H1 (cell line): ENCODE data around the gene LRRC23. TPM values are rescaled to one million over a fixed set of nuclear protein-coding genes. Genes with fewer than 3 reads are reported as not detected.

Source experiments
- CHD7 ChIP-seq: fragments of 300-600 bp; sonication (generic); IDR thresholded peaks from 2 replicates; pipeline ENCODE4 v1.7.1; 2012; ENCODE audit warnings: low read length, moderate library complexity, mild to moderate bottlenecking, inconsistent platforms; ENCODE audit not compliant: insufficient replicate concordance
- EP300 ChIP-seq, 2 experiments: IDR thresholded peaks; 1 replicate in 1 of 2; 2 replicates in 1 of 2; pipeline ENCODE4 v1.6.1; 2011 to 2012; ENCODE audit warnings: low read depth in 2 of 2, low read length in 2 of 2, mild to moderate bottlenecking in 2 of 2, borderline replicate concordance in 1 of 2, inconsistent platforms in 1 of 2, moderate library complexity in 1 of 2
- HDAC2 ChIP-seq, 2 experiments: fragments of 300-600 bp in 1 of 2; sonication (generic) in 1 of 2; IDR thresholded peaks; 2 replicates each; pipeline ENCODE4 v1.6.1; 2011 to 2012; ENCODE audit warnings: low read depth in 2 of 2, low read length in 2 of 2, mild to moderate bottlenecking in 2 of 2, moderate library complexity in 2 of 2, borderline replicate concordance in 1 of 2, inconsistent platforms in 1 of 2
- KDM4A ChIP-seq: IDR thresholded peaks from one replicate; pipeline ENCODE4 v1.7.1; 2012; ENCODE audit warnings: low read depth, mild to moderate bottlenecking, moderate library complexity, low read length, inconsistent platforms; ENCODE audit not compliant: severe bottlenecking
- KDM5A ChIP-seq: fragments of 200-600 bp; IDR thresholded peaks from 2 replicates; pipeline ENCODE4 v1.7.1; 2012; ENCODE audit warnings: mild to moderate bottlenecking, low read length, inconsistent platforms, mixed read lengths
- RXRA ChIP-seq: IDR thresholded peaks from 2 replicates; pipeline ENCODE4 v1.6.1; 2011; ENCODE audit warnings: low read depth, mild to moderate bottlenecking, low read length, moderate library complexity; ENCODE audit not compliant: insufficient read depth
- SP2 ChIP-seq: IDR thresholded peaks from 2 replicates; pipeline ENCODE4 v1.6.1; 2012; ENCODE audit warnings: mild to moderate bottlenecking, low read length, inconsistent platforms
- SRF ChIP-seq: IDR thresholded peaks from 2 replicates; pipeline ENCODE4 v1.6.1; 2011; ENCODE audit warnings: mild to moderate bottlenecking, low read depth, low read length, moderate library complexity
- TAF1 ChIP-seq: IDR thresholded peaks from 2 replicates; pipeline ENCODE4 v1.6.1; 2011; ENCODE audit warnings: mild to moderate bottlenecking, low read depth, low read length
- TAF7 ChIP-seq: optimal IDR thresholded peaks from 2 replicates; pipeline ENCODE3; 2011; ENCODE audit warnings: low read depth, mild to moderate bottlenecking, inconsistent platforms, low read length, moderate library complexity, borderline replicate concordance
- TEAD4 ChIP-seq: IDR thresholded peaks from 2 replicates; pipeline ENCODE4 v1.6.1; 2012; ENCODE audit warnings: low read depth, low read length, inconsistent platforms, mixed read lengths
- polyA plus RNA-seq, 7 experiments: library from polyadenylated mRNA; depleted of rRNA in 3 of 7; stranded (reverse) in 5 of 7; unstranded in 2 of 7; fragments of >200 nt in 5 of 7; fragments of 200-250 nt in 2 of 7; gene quantifications; 1 replicate in 5 of 7; 2 replicates in 1 of 7; 4 replicates in 1 of 7; pipeline versions ENCODE4 v1.2.1 to v1.2.3, GENCODE V29; 2011 to 2013; ENCODE audit warnings: missing spikeins in 2 of 7, mixed read lengths in 2 of 7
- total RNA-seq: library from RNA; stranded (reverse); fragmentation: NEBNext Ultra II Directional; extraction: Animal tissue kit (Norgen Biotek cat#: 25700); gene quantifications from 2 replicates; pipeline ENCODE4 v1.2.1, GENCODE V29; 2021

The LRRC23 gene
- total and polyA plus RNA-seq, 2 of the 8 experiments (the other 6 are each of a cell fraction or from before 2014, with no cell fraction given) = 2.5 to 3.6 TPM

GRCh38 chr12:6896846-6897435 is 7.7 kb upstream of the LRRC23 start (continued):
- TF ChIP-seq CHD7 = no peak
- no peak for TF ChIP-seq RXRA
- TF ChIP-seq TAF1 = no peak
- TF ChIP-seq TEAD4 = no peak
- TF ChIP-seq SRF = no peak
- no peak for TF ChIP-seq EP300 (IDR thresholded peaks at IDR 0.05; ENCODE audit: borderline replicate concordance in 1 of 2, low read depth in 2 of 2, low read length in 2 of 2)
- no peak for TF ChIP-seq KDM5A
- TF ChIP-seq HDAC2 (IDR thresholded peaks at IDR 0.05; ENCODE audit: borderline replicate concordance in 1 of 2, low read depth in 2 of 2, low read length in 2 of 2) = no peak
- TF ChIP-seq SP2 = no peak
- TF ChIP-seq KDM4A = no peak
- no peak for TF ChIP-seq TAF7
